Stimulated activated naive CD8-positive, alpha-beta T cell treated with anti-CD3 and anti-CD28 coated beads, Interleukin-15, amount 100 ng/mL, for 72 hours (primary cell): ENCODE measurements around the gene FUT2.
"Not testable (repeated sequence)": the region's sequence is repeated elsewhere in the genome, so short reads cannot be mapped to it uniquely, and the experiment has no call there.

Source experiments
- ATAC-seq: fragments of 150-1000 bp; cut with Tn5 transposase; 2 replicates; pipeline ENCODE4 v1.10.0; 2021; ENCODE audit warnings: mild to moderate bottlenecking, moderate library complexity
- DNase-seq, 2 donors: peaks; one replicate each; pipeline ENCODE4 v3.0.0; 2021 to 2022
- H3K27ac Mint-ChIP-seq, 2 donors: one replicate each; pipeline ENCODE4 v1.8.0; 2022; ENCODE audit warnings: mild to moderate bottlenecking in 2 of 2, mixed read lengths in 2 of 2, moderate library complexity in 2 of 2
- H3K27me3 Mint-ChIP-seq: one replicate; pipeline ENCODE4 v1.8.0; 2022; ENCODE audit warnings: mixed read lengths
- H3K4me1 Mint-ChIP-seq: one replicate; pipeline ENCODE4 v1.8.0; 2022; ENCODE audit warnings: mild to moderate bottlenecking, mixed read lengths
- H3K4me3 Mint-ChIP-seq, 2 donors: one replicate each; pipeline ENCODE4 v1.8.0; 2022; ENCODE audit warnings: mild to moderate bottlenecking in 2 of 2, mixed read lengths in 2 of 2, moderate library complexity in 1 of 2
- H3K9me3 Mint-ChIP-seq, 2 donors: one replicate each; pipeline ENCODE4 v1.8.0; 2022; ENCODE audit warnings: mixed read lengths in 2 of 2

The FUT2 gene

GRCh38 chr19:48680006-48680405, 15.8 kb upstream of the FUT2 start:
- not testable (repeated sequence) for ATAC-seq, H3K27me3 Mint-ChIP-seq, H3K4me3 Mint-ChIP-seq, H3K9me3 Mint-ChIP-seq, H3K4me1 Mint-ChIP-seq, DNase-seq, H3K27ac Mint-ChIP-seq

- no peaks in the 10 kb centered on the region for H3K9me3 Mint-ChIP-seq
- H3K27me3 Mint-ChIP-seq: no peaks in the 10 kb centered on the region
- no peak for DNase-seq
- no peak overlapping the region for H3K4me3 Mint-ChIP-seq
- ATAC-seq: no peak
- H3K4me1 Mint-ChIP-seq: peaks cover 2% of the 10 kb centered on the region
- H3K27ac Mint-ChIP-seq: no peak overlapping the region
Measured at GRCh38 chr19:48680436-48681126, 15.2 kb upstream of the FUT2 start.

GRCh38 chr19:48681127-48681470, 14.7 kb upstream of the FUT2 start:
- no peak overlapping the region for H3K27ac Mint-ChIP-seq

GRCh38 chr19:48683349-48683748, 12.4 kb upstream of the FUT2 start:
- no peaks in the 10 kb centered on the region for H3K9me3 Mint-ChIP-seq
- H3K4me3 Mint-ChIP-seq: no peak overlapping the region
- no peak for DNase-seq
- H3K27me3 Mint-ChIP-seq: no peaks in the 10 kb centered on the region
- H3K4me1 Mint-ChIP-seq: no peaks in the 10 kb centered on the region
- H3K27ac Mint-ChIP-seq: no peak overlapping the region
- peak; percentile 50 for ATAC-seq

More at GRCh38 chr19:48681127-48681470, 14.7 kb upstream of the FUT2 start:
- H3K27me3 Mint-ChIP-seq: no peaks in the 10 kb centered on the region
- H3K9me3 Mint-ChIP-seq: no peaks in the 10 kb centered on the region
- H3K4me1 Mint-ChIP-seq: no peaks in the 10 kb centered on the region
- no peak for ATAC-seq
- H3K4me3 Mint-ChIP-seq: no peak overlapping the region
- no peak for DNase-seq

GRCh38 chr19:48685583-48685982, 10.2 kb upstream of the FUT2 start:
- no peak for DNase-seq
- ATAC-seq: no peak
- H3K27ac Mint-ChIP-seq: peak overlapping the region in 1 of 2 donors; percentile 85
- no peaks in the 10 kb centered on the region for H3K4me1 Mint-ChIP-seq
- no peak overlapping the region for H3K4me3 Mint-ChIP-seq
- H3K9me3 Mint-ChIP-seq: no peaks in the 10 kb centered on the region
- no peaks in the 10 kb centered on the region for H3K27me3 Mint-ChIP-seq

GRCh38 chr19:48686088-48686487, 9.7 kb upstream of the FUT2 start:
- Mint-ChIP-seq H3K9me3 (no peaks in the 10 kb centered on the region), H3K27me3 (no peaks in the 10 kb centered on the region), H3K4me1 (no peaks in the 10 kb centered on the region), H3K4me3 (no peak overlapping the region), H3K27ac (no peak overlapping the region)
- no peak for ATAC-seq
- DNase-seq: no peak

GRCh38 chr19:48686637-48687036, 9.1 kb upstream of the FUT2 start:
- not testable (repeated sequence) for ATAC-seq, H3K9me3 Mint-ChIP-seq, H3K4me1 Mint-ChIP-seq, H3K4me3 Mint-ChIP-seq, H3K27ac Mint-ChIP-seq, DNase-seq, H3K27me3 Mint-ChIP-seq

- no peak overlapping the region for H3K4me3 Mint-ChIP-seq
- peak overlapping the region in 1 of 2 donors; percentile 78 for H3K27ac Mint-ChIP-seq
- no peaks in the 10 kb centered on the region for H3K4me1 Mint-ChIP-seq
- ATAC-seq (no peak), DNase-seq (no peak)
- no peaks in the 10 kb centered on the region for H3K9me3 Mint-ChIP-seq
- no peaks in the 10 kb centered on the region for H3K27me3 Mint-ChIP-seq
Measured at GRCh38 chr19:48687776-48688175, 8.0 kb upstream of the FUT2 start.

GRCh38 chr19:48689449-48689848, 6.3 kb upstream of the FUT2 start:
- no peak overlapping the region for H3K27ac Mint-ChIP-seq
- no peaks in the 10 kb centered on the region for H3K9me3 Mint-ChIP-seq
- H3K27me3 Mint-ChIP-seq: no peaks in the 10 kb centered on the region
- H3K4me3 Mint-ChIP-seq: no peak overlapping the region
- ATAC-seq (no peak), DNase-seq (no peak)
- H3K4me1 Mint-ChIP-seq: no peaks in the 10 kb centered on the region

GRCh38 chr19:48693629-48694028, 2.1 kb upstream of the FUT2 start:
- Mint-ChIP-seq H3K4me1 (peaks cover 14% of the 10 kb centered on the region), H3K27me3 (peaks cover 30% of the 10 kb centered on the region)
- not testable (repeated sequence) for H3K27ac Mint-ChIP-seq, H3K9me3 Mint-ChIP-seq, ATAC-seq, DNase-seq, H3K4me3 Mint-ChIP-seq

- no peaks in the 10 kb centered on the region for H3K9me3 Mint-ChIP-seq
- H3K4me3 Mint-ChIP-seq: peak overlapping the region; percentile 69 to 70
- H3K27me3 Mint-ChIP-seq: peaks cover 35% of the 10 kb centered on the region
- H3K27ac Mint-ChIP-seq: peak overlapping the region; percentile 72 to 75
- peaks cover 14% of the 10 kb centered on the region for H3K4me1 Mint-ChIP-seq
- no peak for DNase-seq
- peak; percentile 50 for ATAC-seq
Measured at GRCh38 chr19:48696353-48697010, 711 bp downstream of the FUT2 start.

- H3K27ac Mint-ChIP-seq: no peak overlapping the region
Measured at GRCh38 chr19:48698046-48698445, 2.3 kb downstream of the FUT2 start.

GRCh38 chr19:48702701-48703100, 6.9 kb downstream of the FUT2 start:
- Mint-ChIP-seq H3K27ac (no peak overlapping the region), H3K4me3 (no peak overlapping the region), H3K4me1 (no peaks in the 10 kb centered on the region), H3K27me3 (peaks cover 14% of the 10 kb centered on the region), H3K9me3 (no peaks in the 10 kb centered on the region)
- ATAC-seq: no peak
- DNase-seq: no peak

More at GRCh38 chr19:48698046-48698445, 2.3 kb downstream of the FUT2 start:
- peaks cover 14% of the 10 kb centered on the region for H3K4me1 Mint-ChIP-seq
- no peak for DNase-seq
- ATAC-seq: no peak
- H3K4me3 Mint-ChIP-seq: no peak overlapping the region
- peaks cover 35% of the 10 kb centered on the region for H3K27me3 Mint-ChIP-seq
- H3K9me3 Mint-ChIP-seq: no peaks in the 10 kb centered on the region

- H3K27ac Mint-ChIP-seq: no peak overlapping the region
- H3K4me3 Mint-ChIP-seq: no peak overlapping the region
- H3K9me3 Mint-ChIP-seq: no peaks in the 10 kb centered on the region
- no peaks in the 10 kb centered on the region for H3K4me1 Mint-ChIP-seq
- ATAC-seq (no peak), DNase-seq (no peak)
- peaks cover 8% of the 10 kb centered on the region for H3K27me3 Mint-ChIP-seq
Measured at GRCh38 chr19:48703316-48703715, 7.5 kb downstream of the FUT2 start.

GRCh38 chr19:48705431-48705830, 9.7 kb downstream of the FUT2 start:
- DNase-seq: no peak
- ATAC-seq: no peak
- no peaks in the 10 kb centered on the region for H3K4me1 Mint-ChIP-seq
- no peak overlapping the region for H3K27ac Mint-ChIP-seq
- H3K27me3 Mint-ChIP-seq: no peaks in the 10 kb centered on the region
- no peak overlapping the region for H3K4me3 Mint-ChIP-seq
- no peaks in the 10 kb centered on the region for H3K9me3 Mint-ChIP-seq

- H3K4me1 Mint-ChIP-seq: peaks cover 11% of the 10 kb centered on the region
- no peak overlapping the region for H3K4me3 Mint-ChIP-seq
- peaks cover 0 to 9% of the 10 kb centered on the region in 2 donors for H3K9me3 Mint-ChIP-seq
- H3K27me3 Mint-ChIP-seq: no peaks in the 10 kb centered on the region
- ATAC-seq (no peak), DNase-seq (no peak)
- H3K27ac Mint-ChIP-seq: no peak overlapping the region
Measured at GRCh38 chr19:48708471-48708870, 12.7 kb downstream of the FUT2 start.
